Measurements from ENCODE around the gene PAX2.

DNA sequence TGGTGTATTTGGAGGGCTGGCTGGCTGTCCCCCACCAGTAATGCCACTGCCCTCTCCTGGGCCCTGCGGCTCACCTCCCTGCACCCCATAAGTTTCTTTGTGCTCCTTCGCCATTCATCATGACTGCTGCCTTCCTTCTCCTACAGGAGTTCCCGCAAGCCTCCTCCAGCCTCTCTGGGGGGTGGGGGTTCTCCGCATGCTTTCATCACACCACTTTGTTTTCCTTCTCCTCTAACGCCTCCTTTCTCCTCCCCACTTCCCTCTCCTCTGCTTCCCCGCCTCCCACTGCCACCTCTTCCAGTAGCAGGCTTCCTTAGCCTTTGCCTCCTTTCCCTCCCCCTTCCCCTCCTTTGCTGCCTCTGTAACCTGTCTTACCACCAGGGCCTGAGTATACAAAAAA is 58.1 kb downstream of the PAX2 start:
- TF ChIP-seq TAF1 (IDR thresholded peaks at IDR 0.05; ENCODE audit: low read depth, low read length) (no peak), CTCF (IDR thresholded peaks at IDR 0.05; ENCODE audit: control extremely low read depth in 1 of 3, insufficient read depth in 1 of 3, low read depth in 1 of 3, low read length in 3 of 3) (no peak), POLR2A (IDR thresholded peaks at IDR 0.05; ENCODE audit: control extremely low read depth in 1 of 2, low read depth in 2 of 2, low read length in 2 of 2) (no peak), CBX5 (IDR thresholded peaks at IDR 0.05; ENCODE audit: low read depth, low read length) (no peak), YY1 (IDR thresholded peaks at IDR 0.05; ENCODE audit: low read depth, low read length) (no peak), POLR2AphosphoS5 (IDR thresholded peaks at IDR 0.05; ENCODE audit: low read depth, low read length) (no peak), ZNF274 (IDR thresholded peaks at IDR 0.05; ENCODE audit: borderline replicate concordance, extremely low read depth, low read length) (no peak), EZH2 (IDR thresholded peaks at IDR 0.05; ENCODE audit: low read depth, low read length, severe bottlenecking) (no peak), PHF8 (conservative IDR thresholded peaks at IDR 0.05; ENCODE audit: low read depth, low read length) (no peak), KDM5A (IDR thresholded peaks at IDR 0.05; ENCODE audit: low read length) (no peak), GTF2F1 (IDR thresholded peaks at IDR 0.05; ENCODE audit: borderline replicate concordance, low read depth, low read length) (no peak), EGR1 (IDR thresholded peaks at IDR 0.05; ENCODE audit: borderline replicate concordance, low read depth, low read length) (no peak), EP300 (IDR thresholded peaks at IDR 0.05; ENCODE audit: borderline replicate concordance in 1 of 2, low read depth in 2 of 2, low read length in 2 of 2) (no peak)

Data from H1 (cell line).